Middle frontal gyrus (tissue), 1 donor: Measurements from ENCODE around the gene PWP1.
"Not testable (repeated sequence)": the region's sequence is repeated elsewhere in the genome, so short reads cannot be mapped to it uniquely, and the experiment has no call there.

ENCODE experiments used
- DNase-seq: peaks from one replicate; pipeline ENCODE4 v3.0.0-alpha.2; 2015; ENCODE audit warnings: low spot score; ENCODE audit errors: extremely low spot score

The PWP1 gene

DNA sequence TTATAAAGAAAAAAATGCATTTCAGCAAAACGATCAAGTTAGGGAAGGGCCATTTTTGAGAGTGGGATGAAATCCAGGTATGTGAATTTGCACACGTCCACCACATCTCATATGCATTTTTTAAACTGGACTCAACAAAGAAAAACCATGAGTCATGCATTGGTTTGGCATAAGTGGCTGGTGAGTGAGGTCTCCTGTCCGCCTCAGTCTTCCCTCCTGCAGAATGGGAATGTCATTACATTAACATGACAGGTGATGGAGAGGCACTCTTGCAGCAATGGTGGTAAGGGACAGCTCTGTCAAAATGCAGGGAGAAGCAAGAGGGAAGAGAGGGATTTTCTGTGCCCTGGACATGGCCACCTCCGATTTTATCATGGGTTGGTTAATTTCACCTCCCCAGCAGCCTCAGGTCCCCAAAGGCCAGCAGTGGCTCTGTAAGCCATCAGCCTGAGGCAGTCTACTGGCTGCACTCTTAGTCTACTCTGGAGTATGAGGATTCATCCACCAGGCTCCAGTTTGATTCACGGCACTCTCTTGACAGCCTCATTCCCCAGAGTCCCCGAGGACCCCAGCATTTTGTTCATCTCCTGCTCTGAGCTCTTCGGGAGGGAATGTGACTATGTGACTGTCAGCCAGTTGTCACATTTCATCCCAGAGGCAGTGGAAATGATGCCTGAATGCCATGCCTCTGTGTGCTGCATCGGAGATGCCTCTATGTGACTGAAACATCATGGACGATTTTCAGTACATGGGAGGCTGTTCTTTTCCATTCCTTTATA, 17.1 kb upstream of the PWP1 start:
- no peak for DNase-seq

DNA sequence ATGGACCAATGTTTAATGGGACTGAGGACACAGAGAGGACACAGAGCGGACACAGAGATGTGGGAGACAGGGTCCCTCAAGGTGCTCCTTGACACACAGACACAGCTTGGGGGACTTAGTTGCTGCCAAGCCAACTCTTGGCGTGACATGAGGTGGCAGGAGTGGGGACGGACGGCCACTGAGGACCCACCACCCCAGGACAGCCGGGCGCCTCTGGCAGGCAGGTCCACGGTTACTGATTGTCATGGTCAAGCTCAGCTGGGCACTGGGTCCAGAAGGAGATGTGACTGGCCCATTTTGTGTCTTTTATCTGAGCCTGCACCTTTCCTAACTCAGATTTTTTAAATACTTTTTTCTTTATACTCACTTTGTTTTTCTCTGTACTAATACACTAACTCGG, 15.7 kb upstream of the PWP1 start:
- DNase-seq: no peak

DNA sequence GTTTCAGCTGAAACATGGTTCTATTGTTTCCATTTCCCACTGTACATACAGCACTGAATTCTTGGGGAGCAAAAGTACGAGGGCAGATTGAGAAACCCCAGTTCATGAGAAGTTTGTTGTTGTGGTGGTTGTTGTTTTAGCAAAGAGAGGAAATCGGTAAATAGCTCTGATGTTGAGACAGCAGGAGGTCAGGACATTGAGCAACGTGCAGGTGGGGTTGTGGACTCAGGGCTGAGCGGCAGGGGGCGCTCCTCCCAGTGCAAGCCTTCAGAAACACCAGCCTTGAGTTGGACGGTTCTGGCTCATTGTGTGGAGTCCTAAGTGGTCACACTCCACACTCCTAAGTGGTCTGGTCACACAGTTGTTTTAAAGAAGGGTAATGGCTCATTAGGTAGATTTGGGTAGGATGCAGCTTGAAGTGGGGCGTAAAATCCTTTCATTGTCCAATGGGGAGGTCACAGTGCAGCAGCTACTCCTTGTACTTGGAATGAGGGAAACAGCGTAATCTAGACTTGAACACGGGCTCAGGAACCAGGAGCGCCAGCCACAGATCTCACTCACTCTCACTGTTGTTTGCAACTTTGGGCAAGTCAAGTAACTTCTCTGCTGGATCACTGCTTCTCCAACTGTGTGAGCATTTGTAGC, 14.5 kb upstream of the PWP1 start:
- DNase-seq: no peak

DNA sequence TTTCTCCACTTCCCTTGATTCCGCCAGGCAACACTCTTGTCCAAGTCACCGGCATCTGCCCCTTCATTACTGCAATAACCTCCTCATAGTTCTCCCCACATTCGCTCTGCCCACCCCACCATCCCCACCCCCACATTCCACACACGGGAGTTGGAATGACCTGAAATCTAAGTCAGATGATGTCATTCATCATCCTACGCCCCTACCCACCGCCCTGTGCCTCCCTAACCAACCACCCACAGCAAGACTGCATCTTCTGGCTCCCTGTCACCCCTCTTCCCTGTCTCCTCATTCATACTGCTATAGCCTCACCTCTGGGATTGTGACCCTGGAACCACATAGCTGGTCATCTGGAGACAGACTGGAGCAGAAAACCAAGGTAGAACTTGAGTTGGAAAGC, 7.9 kb upstream of the PWP1 start:
- DNase-seq: no peak

DNA sequence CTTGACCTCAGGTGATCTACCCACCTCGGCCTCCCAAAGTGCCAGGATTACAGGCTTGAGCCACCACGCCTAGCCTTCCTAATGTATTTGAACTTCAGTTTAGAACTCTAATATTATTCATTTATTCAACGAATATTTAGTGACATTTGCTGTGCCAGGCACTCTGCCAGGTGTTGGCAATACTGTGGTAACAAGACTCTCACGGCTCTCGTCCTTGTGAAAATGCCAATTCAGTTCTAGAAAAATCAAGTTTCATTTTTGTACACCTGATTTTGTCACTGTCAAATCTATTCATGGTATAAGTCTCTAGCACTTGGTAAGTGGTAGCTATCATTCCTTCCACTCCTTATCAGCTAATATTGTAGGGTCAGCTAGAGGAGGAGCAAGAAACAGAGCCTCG, 6.3 kb upstream of the PWP1 start:
- DNase-seq: no peak

DNA sequence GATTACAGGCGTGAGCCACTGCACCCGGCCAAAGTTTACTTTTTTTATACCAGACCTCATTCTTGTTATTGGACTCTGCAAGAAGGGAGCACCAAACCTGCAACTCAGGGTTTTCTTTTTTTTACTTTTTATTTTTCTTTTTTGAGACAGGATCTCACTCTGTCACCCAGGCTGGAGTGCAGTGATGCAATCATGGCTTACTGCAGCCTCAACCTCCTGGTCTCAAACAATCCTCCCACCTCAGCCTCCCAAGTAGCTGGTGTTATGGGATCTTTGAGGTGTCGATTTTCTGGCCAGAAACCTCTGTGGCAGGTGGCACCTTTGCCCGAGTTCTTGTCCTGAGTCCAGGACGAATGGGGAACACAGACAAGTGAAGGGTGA, 4.2 kb upstream of the PWP1 start:
- no peak for DNase-seq

DNA sequence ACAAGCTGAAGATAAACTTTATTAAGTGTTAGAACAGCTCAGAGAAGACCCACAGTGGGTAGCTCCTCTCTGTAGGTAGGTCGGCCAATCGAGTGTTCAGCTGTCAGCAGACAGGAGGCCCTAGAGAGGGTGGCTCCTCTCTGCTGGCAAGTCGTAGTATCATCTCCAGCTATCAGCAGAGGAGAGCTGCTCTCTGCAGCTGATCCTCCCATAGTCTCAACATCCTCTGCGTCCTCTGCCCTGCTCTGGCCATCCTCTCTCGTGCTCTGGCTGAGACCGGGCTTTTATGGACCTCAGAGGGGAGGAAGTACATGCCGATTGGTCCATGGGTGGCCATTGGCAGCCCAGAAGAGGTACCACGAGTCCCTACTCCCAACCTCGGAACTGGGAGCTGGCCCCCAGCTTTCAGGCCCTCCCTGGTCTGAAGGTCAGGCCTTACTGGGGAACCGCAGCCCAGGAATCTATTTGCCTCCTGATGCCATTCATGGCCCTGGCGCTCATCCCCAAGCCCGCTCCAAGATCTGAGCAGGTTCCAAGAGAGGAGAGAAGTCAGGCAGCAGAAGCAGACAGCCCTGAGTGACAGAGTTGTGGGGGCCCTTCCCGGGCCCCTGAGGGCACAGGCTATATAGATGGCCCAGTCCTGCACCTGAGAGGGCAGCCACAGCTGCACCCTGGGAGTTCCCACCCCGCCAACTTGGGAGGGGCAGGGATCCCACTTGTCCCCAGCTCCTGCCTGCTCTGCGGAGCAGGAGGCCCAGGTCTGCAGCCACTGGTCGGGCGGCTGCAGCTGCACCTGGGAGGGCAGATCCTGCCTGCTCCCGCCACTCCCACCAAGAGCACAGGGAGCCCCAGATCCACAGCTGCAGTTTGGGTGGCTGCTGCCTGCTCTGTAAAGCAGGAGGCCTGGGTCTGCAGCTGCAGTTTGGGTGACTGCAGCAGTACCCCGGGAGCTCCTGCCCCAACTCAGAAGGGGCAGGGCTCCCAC, 3.5 kb upstream of the PWP1 start:
- no peak for DNase-seq

DNA sequence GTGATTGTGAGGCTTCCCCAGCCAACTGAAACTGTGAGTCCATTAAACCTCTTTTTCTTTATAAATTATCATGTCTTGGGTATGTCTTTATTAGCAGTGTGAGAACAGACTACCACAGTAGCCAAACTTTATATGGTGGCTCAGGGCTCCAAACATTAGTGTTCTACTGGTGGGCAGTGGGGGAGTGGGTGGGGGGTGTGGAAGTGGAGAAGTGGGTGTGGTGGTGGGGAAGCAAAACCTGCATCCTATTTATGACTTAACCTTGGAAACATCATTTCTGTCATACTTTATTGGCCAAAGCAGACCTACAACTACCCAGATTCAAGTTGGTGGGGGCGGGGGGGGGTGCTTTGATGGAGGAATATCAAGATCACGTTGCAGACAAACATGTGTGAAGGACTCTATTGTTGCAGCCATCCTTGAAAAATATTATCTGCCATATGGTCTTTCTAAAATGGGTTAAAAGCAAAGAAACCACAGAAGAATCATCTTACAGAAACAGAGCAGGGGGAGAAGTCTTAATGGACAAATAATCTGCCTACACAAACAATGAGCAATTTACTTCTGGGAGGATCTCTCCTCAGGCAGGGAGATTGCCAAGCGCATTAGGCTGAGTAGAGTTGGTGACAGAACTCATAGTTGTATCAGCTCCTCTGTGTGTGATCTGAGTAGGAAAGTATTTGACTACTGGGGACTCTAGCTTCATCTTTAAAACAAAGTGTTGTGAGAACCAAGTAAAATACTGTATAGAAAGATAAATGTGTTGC, 1.4 kb upstream of the PWP1 start:
- no peak for DNase-seq

DNA sequence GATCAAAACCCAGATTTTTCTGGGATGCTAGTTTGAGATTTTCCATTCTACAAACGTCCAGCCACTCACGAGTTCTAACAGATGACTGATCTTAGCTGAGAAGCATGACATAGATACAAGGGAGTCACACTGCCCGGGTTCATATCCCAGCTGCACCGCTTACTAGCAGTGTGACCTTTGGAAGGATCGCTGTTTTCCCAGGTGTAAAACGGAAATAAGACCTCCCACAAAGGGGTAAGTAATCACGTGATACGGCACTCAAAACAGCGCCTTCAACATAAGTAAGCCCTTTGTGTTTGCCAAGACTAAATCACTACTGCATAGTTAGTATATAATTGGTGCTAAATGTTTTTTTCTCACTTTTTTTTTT, 624 bp upstream of the PWP1 start:
- no peak for DNase-seq

DNA sequence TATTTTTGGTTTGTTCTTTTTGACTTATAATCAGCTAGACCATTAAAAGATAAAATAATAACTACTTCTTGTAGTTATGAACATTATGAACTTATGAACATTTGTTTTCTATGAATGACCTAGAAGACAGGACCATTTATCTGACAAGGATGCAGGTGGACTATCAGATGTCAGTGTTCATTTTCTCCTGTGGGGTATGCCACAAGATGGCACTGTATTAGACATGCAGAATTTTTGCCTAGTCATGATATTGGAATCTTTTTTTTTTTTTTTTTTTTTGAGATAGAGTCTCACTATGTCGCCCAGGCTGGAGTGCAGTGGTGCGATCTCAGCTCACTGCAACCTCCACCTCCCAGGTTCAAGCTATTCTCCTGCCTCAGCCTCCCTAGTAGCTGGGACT, 10.2 kb downstream of the PWP1 start:
- not testable (repeated sequence) for DNase-seq

DNA sequence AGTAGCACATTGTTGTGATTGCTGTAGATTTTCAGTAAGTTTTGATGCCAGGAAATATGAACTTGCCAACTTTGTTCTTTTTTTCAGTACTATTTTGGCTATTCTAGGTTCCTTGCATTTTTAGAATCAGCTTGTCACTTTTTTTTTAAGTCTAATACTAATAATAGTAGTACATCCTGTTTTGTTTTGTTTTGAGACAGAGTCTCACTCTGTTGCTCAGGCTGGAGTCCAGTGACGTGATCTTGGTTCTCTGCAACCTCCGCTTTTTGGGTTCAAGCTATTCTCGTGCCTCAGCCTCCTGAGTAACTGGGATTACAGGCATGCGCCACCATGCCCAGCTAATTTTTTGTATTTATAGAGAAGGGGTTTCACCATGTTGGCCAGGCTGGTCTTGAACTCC, 16.5 kb downstream of the PWP1 start:
- no peak for DNase-seq

DNA sequence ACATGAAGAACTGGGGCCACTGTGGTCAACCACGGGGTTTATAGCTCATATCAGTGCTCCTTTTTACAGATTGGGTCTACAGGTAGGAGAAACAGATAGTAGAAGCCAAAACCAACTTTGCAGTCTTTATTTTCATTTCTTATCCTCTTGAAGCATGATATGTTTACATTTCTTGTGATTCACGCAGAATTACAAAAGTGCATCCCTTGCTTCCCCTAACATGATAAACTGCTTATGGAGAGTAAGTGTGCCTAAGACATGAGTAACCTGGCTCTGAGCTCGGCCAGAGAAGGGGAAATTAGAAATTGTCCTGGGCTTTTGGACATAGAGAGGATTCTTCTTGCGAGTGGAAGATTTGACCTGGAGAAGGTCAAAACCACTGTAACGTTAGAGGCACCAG, 18.4 kb downstream of the PWP1 start:
- DNase-seq: no peak

DNA sequence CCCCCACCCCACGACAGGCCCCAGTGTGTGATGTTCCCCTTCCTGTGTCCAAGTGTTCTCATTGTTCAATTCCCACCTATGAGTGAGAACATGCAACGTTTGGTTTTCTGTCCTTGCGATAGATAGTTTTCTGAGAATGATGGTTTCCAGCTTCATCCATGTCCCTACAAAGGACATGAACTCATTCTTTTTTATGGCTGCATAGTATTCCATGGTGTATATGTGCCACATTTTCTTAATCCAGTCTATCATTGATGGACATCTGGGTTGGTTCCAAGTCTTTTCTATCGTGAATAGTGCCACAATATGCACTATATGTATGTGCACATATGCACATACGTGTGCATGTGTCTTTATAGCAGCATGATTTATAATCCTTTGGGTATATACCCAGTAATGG, 19.9 kb downstream of the PWP1 start:
- not testable (repeated sequence) for DNase-seq

DNA sequence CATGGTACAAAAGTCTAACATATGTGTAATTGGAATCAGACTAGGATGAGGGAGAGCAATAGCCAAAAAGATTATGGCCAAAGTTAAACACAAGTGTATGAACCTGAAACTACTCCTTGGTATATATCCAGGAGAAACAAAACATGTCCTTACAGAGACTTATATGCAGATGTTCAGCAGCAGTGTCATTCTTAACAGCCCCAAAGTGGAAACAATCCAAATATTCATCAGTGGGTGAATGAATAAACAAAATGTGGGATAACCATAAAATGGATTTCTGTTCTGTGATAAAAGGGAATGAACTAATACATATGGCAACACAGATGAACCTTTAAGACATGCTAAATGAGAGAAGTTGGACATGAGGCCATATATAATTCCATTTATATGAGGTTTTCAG, 30.2 kb downstream of the PWP1 start:
- no peak for DNase-seq

DNA sequence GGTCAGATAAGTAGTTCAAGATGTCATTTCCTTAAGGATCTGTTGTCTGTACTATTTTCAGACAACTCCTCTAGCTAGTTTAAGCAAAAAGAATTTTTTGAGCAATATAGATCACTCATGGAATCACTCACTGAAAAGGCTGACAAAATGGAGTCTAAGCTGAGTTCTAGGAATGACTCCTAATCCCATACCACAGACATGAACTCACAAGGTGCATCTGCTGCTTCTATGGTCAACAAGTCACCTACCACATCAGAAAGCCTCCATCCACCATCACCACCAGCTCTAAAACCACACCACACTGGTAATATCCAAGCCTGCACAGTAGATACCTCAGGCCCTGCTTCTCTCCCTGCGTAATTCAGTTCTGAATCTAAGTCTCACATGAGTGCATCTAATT, 33.0 kb downstream of the PWP1 start:
- DNase-seq: no peak

DNA sequence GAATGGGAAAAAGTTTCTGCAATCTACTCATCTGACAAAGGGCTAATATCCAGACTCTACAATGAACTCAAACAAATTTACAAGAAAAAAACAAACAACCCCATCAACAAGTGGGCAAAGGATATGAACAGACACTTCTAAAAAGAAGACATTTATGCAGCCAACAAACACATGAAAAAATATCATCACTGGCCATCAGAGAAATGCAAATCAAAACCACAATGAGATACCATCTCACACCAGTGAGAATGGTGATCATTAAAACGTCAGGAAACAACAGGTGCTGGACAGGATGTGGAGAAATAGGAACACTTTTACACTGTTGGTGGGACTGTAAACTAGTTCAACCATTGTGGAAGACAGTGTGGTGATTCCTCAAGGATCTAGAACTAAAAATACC, 41.7 kb downstream of the PWP1 start:
- DNase-seq: not testable (repeated sequence)

DNA sequence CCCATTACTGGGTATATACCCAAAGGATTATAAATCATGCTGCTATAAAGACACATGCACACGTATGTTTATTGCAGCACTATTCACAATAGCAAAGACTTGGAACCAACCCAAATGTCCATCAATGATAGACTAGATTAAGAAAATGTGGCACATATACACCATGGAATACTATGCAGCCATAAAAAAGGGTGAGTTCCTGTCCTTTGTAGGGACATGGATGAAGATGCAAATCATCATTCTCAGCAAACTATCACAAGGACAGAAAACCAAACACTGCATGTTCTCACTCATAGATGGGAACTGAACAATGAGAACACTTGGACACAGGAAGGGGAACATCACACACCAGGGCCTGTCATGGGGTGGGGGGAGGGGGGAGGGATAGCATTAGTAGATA, 42.1 kb downstream of the PWP1 start:
- not testable (repeated sequence) for DNase-seq

DNA sequence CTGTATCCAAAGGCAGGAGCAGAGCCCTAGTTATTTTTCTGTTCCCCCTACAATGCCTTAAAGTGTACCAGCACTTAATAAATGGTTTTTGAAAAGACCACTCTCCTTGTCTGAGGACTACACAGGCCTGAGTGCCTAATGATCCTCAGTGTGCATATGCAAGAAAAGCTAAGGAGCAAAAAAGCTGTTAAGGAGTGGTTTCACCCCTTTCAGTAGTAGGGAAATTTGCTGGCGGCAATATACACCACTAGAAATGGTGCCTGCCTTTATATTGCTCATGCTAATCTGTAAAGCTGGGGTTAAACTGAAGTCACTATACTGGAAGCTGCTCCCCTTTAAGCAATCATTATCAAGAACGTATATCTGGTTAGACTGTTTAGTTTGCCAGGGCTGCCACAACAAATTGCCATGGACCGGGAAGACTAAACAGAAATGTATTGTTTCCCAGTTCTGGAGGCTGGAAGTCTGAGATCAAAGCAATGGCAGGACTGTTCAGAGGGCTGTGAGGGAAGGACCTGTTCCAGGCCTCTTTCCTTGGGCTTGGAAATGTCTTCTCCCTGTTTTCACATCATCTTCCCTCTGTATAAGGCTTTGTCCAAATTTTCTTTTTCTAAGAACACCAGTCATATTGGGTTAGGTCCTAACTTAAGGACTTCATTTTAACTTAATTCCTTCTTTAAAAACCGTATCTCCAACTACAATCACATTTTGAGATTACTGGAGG, 45.2 kb downstream of the PWP1 start:
- DNase-seq: no peak

DNA sequence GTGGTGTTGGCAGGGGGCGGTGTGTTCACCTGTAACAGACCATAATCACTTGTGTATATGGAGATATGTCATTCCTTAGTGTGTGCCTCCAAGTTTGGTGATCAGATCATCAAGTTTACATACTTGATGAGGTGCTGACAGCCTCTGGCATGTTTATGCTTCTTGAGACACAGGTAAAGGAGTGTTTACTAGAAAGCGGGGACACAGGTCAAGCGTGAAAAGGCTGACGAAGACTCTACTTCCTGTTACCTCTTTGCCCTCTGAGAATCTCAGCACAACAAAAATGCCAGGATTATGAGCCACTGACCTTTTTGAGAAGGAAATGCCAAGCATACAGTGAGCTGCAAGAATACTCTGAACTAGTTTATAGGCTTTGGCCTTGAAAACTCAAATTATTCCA, 45.8 kb downstream of the PWP1 start:
- no peak for DNase-seq

DNA sequence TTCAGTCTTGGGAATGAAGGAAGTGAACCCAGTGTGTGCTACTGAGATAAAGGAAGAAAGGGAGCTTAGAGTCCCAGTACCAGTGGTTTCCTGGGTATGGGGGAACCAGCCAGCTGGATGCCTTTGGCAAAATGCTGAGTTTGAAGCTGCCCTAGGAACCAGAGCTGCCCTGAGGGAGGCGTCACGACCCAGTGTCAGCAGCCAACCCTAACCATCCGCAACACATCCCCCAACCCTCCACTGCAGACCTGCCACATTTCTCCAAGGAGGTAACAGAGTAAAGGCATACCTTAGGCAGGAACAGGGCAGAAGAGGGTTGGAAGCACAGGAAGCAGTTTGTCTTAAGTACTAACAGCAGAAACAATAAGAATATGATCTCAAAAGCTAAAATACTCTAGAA, 46.8 kb downstream of the PWP1 start:
- DNase-seq: no peak

DNA sequence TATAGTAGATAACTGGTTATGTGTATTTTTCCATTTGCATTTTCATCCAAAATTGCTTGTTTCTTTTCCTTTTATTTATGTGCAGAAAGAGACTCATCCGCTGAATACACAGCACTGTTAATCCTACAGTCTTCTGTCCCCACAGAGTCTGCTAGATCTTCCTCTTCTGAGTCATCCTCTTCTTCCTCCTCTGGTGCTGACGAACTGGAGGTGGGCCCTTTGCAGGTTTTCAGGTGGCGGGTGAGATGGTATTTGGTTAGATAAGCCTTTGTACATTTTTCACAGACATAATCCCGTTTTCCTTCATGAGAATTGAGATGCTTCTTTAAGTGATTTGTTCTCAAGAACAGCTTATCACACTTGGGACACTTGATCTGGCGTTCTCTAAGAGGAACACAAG, 48.5 kb downstream of the PWP1 start:
- no peak for DNase-seq
